GM12872 (cell line): ENCODE measurements around the gene ABAT.

Source experiments
- CTCF ChIP-seq: IDR thresholded peaks from 3 replicates; pipeline ENCODE4 v1.5.1; 2011; ENCODE audit warnings: low read depth, mild to moderate bottlenecking, low read length, moderate library complexity; ENCODE audit not compliant: insufficient read depth

Gene ABAT

GRCh38 chr16:8742068-8742467 is 67.7 kb downstream of the ABAT start:
- TF ChIP-seq CTCF: no peak

DNA sequence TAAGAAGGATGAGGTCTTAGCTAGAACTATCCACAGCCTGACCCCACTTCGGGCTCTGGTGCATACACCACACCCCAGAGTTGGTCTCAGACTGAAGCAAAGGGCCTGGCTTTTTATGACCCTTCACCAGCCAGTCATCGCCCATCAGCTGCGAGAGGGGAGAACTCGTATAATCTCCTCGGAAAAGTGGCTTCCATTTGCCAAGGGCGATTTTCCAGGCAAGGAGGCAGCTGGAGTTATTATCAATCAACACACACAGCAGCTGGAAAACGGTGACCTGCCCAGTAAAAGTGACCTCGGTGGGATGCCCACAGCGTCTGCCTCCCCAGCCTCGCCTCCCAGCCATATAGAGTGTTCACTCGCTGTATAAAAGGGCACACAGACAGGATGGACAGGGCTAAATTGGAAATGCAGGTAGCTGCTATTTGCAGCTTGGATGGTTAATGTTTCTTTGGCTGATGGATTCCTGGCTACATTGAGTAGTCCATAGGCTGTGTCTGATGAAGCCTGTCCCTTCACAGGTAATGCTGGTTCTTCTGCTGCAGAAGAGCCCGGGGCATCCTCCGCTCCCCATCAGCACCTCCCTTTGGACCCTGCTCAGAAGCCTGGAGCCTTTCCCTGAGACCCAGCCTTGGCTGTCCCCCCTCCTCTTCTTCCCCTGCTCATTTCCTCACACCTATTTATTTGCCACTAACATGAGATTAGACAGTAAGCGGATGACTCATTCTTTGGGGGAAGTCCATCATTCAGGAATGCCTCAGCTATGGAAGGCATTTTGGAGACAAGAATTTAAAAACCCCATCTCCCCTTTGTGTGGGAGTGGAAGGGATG is 77.3 kb downstream of the ABAT start:
- no peak for TF ChIP-seq CTCF

GRCh38 chr16:8752706-8753105 is 78.3 kb downstream of the ABAT start:
- TF ChIP-seq CTCF: no peak

DNA sequence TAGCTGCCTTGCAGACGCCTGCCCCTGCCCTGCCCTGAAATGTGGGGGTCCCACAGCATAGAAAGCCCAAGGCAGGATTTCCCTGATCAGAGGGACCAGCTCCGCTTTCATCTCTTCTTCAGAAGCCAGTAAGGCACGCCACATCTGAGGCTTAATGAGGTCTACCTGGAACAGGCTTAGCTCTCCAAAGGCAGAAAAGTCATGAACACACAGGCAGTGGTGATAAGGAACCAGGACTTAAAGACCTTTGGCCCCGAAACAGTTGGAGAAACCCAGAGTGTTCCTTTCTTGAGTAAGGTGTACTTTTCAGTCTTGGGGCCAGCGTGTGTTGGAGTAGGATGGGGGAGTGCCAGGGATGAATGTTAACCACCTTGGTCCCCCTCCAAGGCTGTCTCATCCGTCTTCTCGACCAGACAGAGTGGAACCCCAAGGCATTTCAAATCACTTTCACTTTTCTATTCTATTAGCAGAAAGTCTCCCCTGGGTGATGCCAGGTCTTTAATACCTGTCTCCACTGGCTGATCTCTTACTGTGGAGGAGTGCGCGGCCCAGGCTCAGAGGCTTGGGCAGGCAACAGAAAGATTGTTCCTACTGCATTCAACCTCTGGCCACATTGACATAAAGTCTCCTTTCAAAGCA is 79.1 kb downstream of the ABAT start:
- TF ChIP-seq CTCF: no peak

GRCh38 chr16:8756755-8757154 is 82.3 kb downstream of the ABAT start:
- TF ChIP-seq CTCF: no peak

GRCh38 chr16:8758022-8758421 is 83.6 kb downstream of the ABAT start:
- no peak for TF ChIP-seq CTCF

GRCh38 chr16:8760021-8760420 is 85.6 kb downstream of the ABAT start:
- TF ChIP-seq CTCF: no peak
